Osteoblast (primary cell): Measurements from ENCODE around the gene ADARB2. TPM values are rescaled to one million over a fixed set of nuclear protein-coding genes. Genes with fewer than 3 reads are reported as not detected.

Experiments used
- DNase-seq: peaks from one replicate; pipeline ENCODE4 v3.0.0; 2011; ENCODE audit warnings: low spot score, mixed read lengths; ENCODE audit not compliant: insufficient read length; ENCODE audit errors: missing footprints
- H2AFZ ChIP-seq: 2 replicates; pipeline ENCODE4 v1.6.0; 2011; ENCODE audit warnings: mild to moderate bottlenecking, low read length
- H3K27ac ChIP-seq: 2 replicates; pipeline ENCODE4 v1.5.1; 2011; ENCODE audit warnings: mild to moderate bottlenecking, low read depth, low read length, moderate library complexity
- H3K27me3 ChIP-seq: 2 replicates; pipeline ENCODE4 v1.6.0; 2012; ENCODE audit warnings: mild to moderate bottlenecking, control low read depth, inconsistent platforms, low read length, moderate library complexity; ENCODE audit not compliant: insufficient read depth
- H3K36me3 ChIP-seq: 2 replicates; pipeline ENCODE4 v1.5.1; 2011; ENCODE audit warnings: mild to moderate bottlenecking, low read length, control low read depth, moderate library complexity; ENCODE audit not compliant: insufficient read depth
- H3K4me1 ChIP-seq: 2 replicates; pipeline ENCODE4 v1.5.1; 2011; ENCODE audit warnings: mild to moderate bottlenecking, low read length, control low read depth, moderate library complexity; ENCODE audit not compliant: insufficient read depth
- H3K4me2 ChIP-seq: 2 replicates; pipeline ENCODE4 v1.6.0; 2011; ENCODE audit warnings: mild to moderate bottlenecking, low read length; ENCODE audit not compliant: insufficient read depth
- H3K4me3 ChIP-seq: fragments of 200-600 bp; sonication (generic); 3 replicates; pipeline ENCODE4 v1.5.1; 2012; ENCODE audit warnings: mild to moderate bottlenecking, low read length, inconsistent platforms; ENCODE audit not compliant: insufficient read depth
- H3K79me2 ChIP-seq: 2 replicates; pipeline ENCODE4 v1.6.0; 2012; ENCODE audit warnings: mild to moderate bottlenecking, low read length, control low read depth, inconsistent platforms; ENCODE audit not compliant: insufficient read depth
- H3K9me3 ChIP-seq: 2 replicates; pipeline ENCODE4 v1.5.1; 2011; ENCODE audit warnings: low read depth, low read length, control low read depth
- H4K20me1 ChIP-seq: 2 replicates; pipeline ENCODE4 v1.6.0; 2012; ENCODE audit warnings: mild to moderate bottlenecking, low read length, control low read depth; ENCODE audit not compliant: insufficient read depth
- CTCF ChIP-seq: IDR thresholded peaks from 2 replicates; pipeline ENCODE4 v1.5.1; 2011; ENCODE audit warnings: mild to moderate bottlenecking, low read depth, low read length, moderate library complexity; ENCODE audit errors: extremely low read depth
- total RNA-seq: library from RNA; depleted of rRNA; stranded (reverse); fragments of >200 nt; gene quantifications from 2 replicates; pipeline ENCODE4 v1.2.3, GENCODE V29; 2012

Gene ADARB2
- total RNA-seq, 1 donor: not detected

GRCh38 chr10:1504286-1504685 is 233.0 kb downstream of the ADARB2 start:
- H3K4me1 ChIP-seq: no peaks in the 10 kb centered on the region
- DNase-seq: no peak

GRCh38 chr10:1502451-1502850 is 234.9 kb downstream of the ADARB2 start:
- Histone ChIP-seq H3K4me3 (no peak overlapping the region), H3K4me1 (no peaks in the 10 kb centered on the region), H3K27ac (no peak overlapping the region), H3K9me3 (peaks cover 10% of the 10 kb centered on the region), H3K4me2 (no peak overlapping the region), H3K79me2 (no peaks in the 10 kb centered on the region), H3K36me3 (no peaks in the 10 kb centered on the region), H2AFZ (no peak overlapping the region), H4K20me1 (no peaks in the 10 kb centered on the region), H3K27me3 (no peaks in the 10 kb centered on the region)
- TF ChIP-seq CTCF: no peak
- DNase-seq: no peak

More at GRCh38 chr10:1504286-1504685, 233.0 kb downstream of the ADARB2 start:
- no peaks in the 10 kb centered on the region for H3K79me2 ChIP-seq
- H3K4me3 ChIP-seq: no peak overlapping the region
- no peak overlapping the region for H3K4me2 ChIP-seq
- no peak for TF ChIP-seq CTCF
- no peak overlapping the region for H2AFZ ChIP-seq
- peaks cover 8% of the 10 kb centered on the region for H3K9me3 ChIP-seq
- no peaks in the 10 kb centered on the region for H4K20me1 ChIP-seq
- H3K27me3 ChIP-seq: no peaks in the 10 kb centered on the region
- H3K27ac ChIP-seq: no peak overlapping the region
- no peaks in the 10 kb centered on the region for H3K36me3 ChIP-seq

- H3K27me3 ChIP-seq: no peaks in the 10 kb centered on the region
- TF ChIP-seq CTCF: no peak
- no peaks in the 10 kb centered on the region for H3K79me2 ChIP-seq
- H3K4me3 ChIP-seq: no peak overlapping the region
- H3K4me1 ChIP-seq: no peaks in the 10 kb centered on the region
- H3K36me3 ChIP-seq: no peaks in the 10 kb centered on the region
- no peak overlapping the region for H2AFZ ChIP-seq
- no peak for DNase-seq
- no peak overlapping the region for H3K4me2 ChIP-seq
- peaks cover 16% of the 10 kb centered on the region for H3K9me3 ChIP-seq
- H4K20me1 ChIP-seq: no peaks in the 10 kb centered on the region
- H3K27ac ChIP-seq: no peak overlapping the region
Observed at GRCh38 chr10:1499359-1499957, 237.9 kb downstream of the ADARB2 start.

GRCh38 chr10:1498746-1499358 is 238.5 kb downstream of the ADARB2 start:
- Histone ChIP-seq H4K20me1 (no peaks in the 10 kb centered on the region), H3K4me3 (no peak overlapping the region), H3K79me2 (no peaks in the 10 kb centered on the region), H3K4me2 (no peak overlapping the region), H3K4me1 (no peaks in the 10 kb centered on the region), H2AFZ (no peak overlapping the region), H3K9me3 (peaks cover 16% of the 10 kb centered on the region), H3K27me3 (no peaks in the 10 kb centered on the region), H3K36me3 (no peaks in the 10 kb centered on the region), H3K27ac (no peak overlapping the region)
- no peak for DNase-seq
- TF ChIP-seq CTCF: no peak
